NOMO-1 (cell line): ENCODE results near the gene MAPK8IP2.
"Not testable (repeated sequence)": the region's sequence is repeated elsewhere in the genome, so short reads cannot be mapped to it uniquely, and the experiment has no call there.

Experiments used
- DNase-seq, 2 experiments: peaks; one replicate each; lab custom pipeline; 2025; ENCODE audit not compliant: unreplicated experiment in 2 of 2; lab: John Stamatoyannopoulos, UW

The MAPK8IP2 gene

GRCh38 chr22:50597097-50597496, 3.5 kb upstream of the MAPK8IP2 start:
- no peak for DNase-seq

- DNase-seq = peak; percentile 37 to 39
Observed at GRCh38 chr22:50599816-50600455, 657 bp upstream of the MAPK8IP2 start.

- DNase-seq = no peak
Observed at GRCh38 chr22:50600967-50601668, 525 bp downstream of the MAPK8IP2 start.

GRCh38 chr22:50601669-50602337, 1.2 kb downstream of the MAPK8IP2 start:
- no peak for DNase-seq

- DNase-seq = no peak
Observed at GRCh38 chr22:50602338-50602700, 1.7 kb downstream of the MAPK8IP2 start.

- no peak for DNase-seq
Observed at GRCh38 chr22:50603511-50604255, 3.1 kb downstream of the MAPK8IP2 start.

GRCh38 chr22:50604256-50605001, 3.8 kb downstream of the MAPK8IP2 start:
- DNase-seq = no peak

GRCh38 chr22:50605002-50605612, 4.5 kb downstream of the MAPK8IP2 start:
- DNase-seq = no peak

- no peak for DNase-seq
Observed at GRCh38 chr22:50605613-50606074, 5.1 kb downstream of the MAPK8IP2 start.

GRCh38 chr22:50606165-50606945, 5.8 kb downstream of the MAPK8IP2 start:
- no peak for DNase-seq

- DNase-seq = no peak
Observed at GRCh38 chr22:50606946-50607658, 6.5 kb downstream of the MAPK8IP2 start.

- no peak for DNase-seq
Observed at GRCh38 chr22:50607659-50608020, 7.0 kb downstream of the MAPK8IP2 start.

- DNase-seq = not testable (repeated sequence)
Observed at GRCh38 chr22:50608058-50608840, 7.7 kb downstream of the MAPK8IP2 start.

GRCh38 chr22:50608996-50609395, 8.4 kb downstream of the MAPK8IP2 start:
- no peak for DNase-seq

GRCh38 chr22:50609599-50609998, 9.0 kb downstream of the MAPK8IP2 start:
- no peak for DNase-seq

GRCh38 chr22:50610041-50610451, 9.5 kb downstream of the MAPK8IP2 start:
- no peak for DNase-seq

GRCh38 chr22:50610581-50610980, 10.0 kb downstream of the MAPK8IP2 start:
- DNase-seq = no peak
